NAMALWA (cell line): ENCODE data around the gene DPEP2.
"Not testable (repeated sequence)": the region's sequence is repeated elsewhere in the genome, so short reads cannot be mapped to it uniquely, and the experiment has no call there.

Experiments used
- DNase-seq: peaks from one replicate; pipeline ENCODE4 v3.0.0-alpha.2; 2015; ENCODE audit warnings: low spot score

DPEP2 gene

GRCh38 chr16:67953641-67954375 lies 45.5 kb downstream of the DPEP2 start:
- no peak for DNase-seq

DNA sequence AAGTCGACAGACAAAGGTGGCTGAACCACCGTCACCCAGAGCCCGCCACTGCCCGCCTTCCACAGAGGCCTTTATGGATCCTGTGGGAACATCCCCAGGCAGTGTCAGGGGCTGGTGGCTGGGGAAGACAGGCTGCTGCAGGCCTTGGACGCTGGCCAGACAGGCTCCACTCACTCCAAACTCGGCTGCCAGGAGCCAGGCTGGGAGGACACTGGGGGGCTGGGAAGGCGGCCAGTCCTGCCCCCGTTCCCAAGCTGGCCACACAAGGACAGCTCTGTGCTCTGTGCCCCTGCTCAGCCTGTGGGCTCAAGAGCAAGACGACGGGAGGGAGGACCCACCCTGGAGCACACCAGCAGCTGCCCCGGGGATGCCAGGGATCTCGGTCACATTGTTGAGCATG lies 47.8 kb downstream of the DPEP2 start:
- DNase-seq = no peak

GRCh38 chr16:67950335-67950843 lies 48.9 kb downstream of the DPEP2 start:
- DNase-seq = no peak

- no peak for DNase-seq
These were observed 49.6 kb downstream of the DPEP2 start for GRCh38 chr16:67949645-67950044.

DNA sequence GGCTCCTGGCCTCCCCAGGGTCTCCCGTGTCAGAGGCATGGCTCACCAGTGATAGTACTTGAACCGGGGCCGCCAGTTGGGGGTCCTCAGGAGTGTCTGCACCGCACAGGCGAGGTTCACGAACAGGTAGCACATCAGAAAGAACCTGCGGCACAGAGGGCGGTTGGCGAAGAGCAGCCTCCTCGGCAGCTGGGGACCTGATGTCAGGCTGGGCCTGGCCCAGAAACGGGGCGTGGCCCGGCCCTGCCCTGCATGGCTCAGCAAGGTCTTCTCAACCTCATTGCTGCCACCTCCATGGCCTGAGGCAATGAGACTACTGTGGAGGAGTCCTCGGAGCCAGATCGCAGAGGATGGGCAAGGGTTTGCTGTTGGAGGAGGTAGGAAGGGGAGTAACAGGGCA lies 51.3 kb downstream of the DPEP2 start:
- DNase-seq = no peak

- DNase-seq = no peak
These were observed 52.2 kb downstream of the DPEP2 start for GRCh38 chr16:67946966-67947558.

DNA sequence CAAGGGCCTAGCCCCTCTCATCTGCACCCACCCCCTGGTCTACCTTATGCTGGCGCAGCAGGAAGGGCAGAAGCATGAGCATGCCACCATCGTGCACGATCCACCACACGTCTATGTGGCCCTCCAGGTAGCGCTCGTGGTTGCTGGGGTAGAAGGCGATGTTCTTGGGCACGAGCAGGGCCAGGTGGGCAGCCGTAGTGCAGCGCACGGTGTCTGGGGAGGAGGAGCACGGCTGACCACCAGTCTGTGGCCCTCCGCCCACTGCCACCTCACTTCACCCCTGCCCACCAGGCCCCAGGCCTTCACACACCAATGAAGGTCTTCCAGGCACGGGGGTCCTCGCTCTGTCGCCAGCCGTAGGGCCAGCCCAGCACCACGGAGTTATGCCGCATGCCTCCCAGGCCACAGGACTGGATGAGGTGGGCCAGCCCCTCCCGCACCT lies 53.1 kb downstream of the DPEP2 start:
- no peak for DNase-seq

- no peak for DNase-seq
These were observed 53.8 kb downstream of the DPEP2 start for GRCh38 chr16:67945392-67945933.

- no peak for DNase-seq
These were observed 54.4 kb downstream of the DPEP2 start for GRCh38 chr16:67944690-67945391.

DNA sequence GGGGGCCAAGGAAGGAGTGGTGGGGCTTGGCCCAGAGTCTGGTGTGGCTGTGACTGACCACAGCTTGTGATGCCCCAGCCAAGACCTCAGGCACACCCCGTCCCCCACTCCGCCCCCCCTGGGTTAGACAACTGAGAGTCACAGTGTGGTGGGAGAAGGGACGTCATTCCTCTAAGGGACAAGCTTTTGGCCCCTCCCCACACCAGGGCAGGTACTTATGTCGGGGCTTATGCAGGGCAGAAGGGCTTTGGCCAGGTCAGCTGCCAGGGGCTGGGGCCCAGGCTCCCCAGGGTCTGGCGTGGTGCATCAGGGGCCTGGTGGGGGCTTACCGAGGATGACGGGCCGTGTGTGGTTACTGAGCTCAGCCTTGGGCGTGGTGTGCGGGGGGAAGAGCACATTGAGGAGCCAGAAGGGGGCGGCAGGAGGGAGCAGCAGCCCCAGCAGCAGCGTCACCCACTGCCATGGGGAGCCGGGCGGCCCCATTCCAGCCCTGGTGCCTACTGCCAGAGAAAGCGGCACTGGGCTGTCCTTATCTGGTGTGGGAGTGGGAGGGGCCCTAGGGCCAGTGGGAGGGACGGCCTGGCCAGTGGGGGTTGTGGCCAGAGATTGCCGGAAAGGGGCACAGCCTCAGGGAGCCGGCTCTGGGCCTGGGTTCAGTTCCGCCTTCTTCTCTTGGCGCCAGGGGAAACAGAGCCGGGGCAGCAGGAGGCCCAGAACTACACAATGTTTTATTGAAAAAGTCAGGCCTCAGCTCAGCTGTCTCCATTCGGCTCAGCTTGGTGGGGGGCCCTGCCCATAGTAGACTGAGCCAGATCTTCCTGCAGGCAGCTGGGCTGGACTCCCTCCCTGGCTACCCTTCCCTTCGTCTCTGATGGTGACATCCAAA lies 55.4 kb downstream of the DPEP2 start, which contains the start of gene LCAT:
LCAT (minus strand) TSS at position 502 of the 886 bp plus-strand sequence; CDS start at position 483, 19 bp downstream.
- DNase-seq = no peak

- DNase-seq = no peak
These were observed 56.0 kb downstream of the DPEP2 start for GRCh38 chr16:67943256-67943618.

DNA sequence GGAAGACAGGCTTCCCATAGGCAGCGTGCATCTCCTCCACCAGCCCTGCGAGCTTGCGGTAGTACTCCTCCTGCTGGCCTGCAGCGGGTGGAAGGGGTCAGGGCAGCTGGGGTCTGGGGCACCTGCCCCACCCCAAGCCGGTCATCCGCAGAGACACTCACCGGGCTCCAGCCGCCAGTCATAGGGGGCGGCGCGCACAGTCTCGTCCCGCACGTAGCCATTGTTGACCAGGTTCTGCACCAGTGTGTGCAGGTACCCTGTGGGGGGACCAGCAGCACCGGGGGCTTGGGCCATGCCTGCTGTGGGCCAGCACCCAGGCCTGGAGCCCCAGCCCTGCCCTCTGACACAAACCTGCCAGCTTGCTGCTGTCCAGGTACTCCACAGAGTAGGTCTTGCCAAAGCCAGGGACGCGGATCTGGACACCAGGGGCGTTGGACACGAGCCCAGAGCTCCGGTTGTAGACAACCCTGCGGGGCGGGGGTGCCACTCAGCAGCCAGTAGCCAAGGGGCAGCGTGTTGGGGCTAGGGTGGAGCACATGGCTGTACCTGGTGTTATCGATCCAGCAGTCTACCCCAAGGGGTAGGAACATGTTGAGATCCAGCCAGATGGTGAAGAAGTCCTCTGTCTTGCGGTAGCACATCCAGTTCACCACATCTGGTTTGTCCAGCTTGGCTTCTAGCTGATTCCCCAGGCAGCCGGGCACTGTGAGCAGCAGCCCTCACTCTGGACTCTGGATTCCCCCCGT lies 56.6 kb downstream of the DPEP2 start:
- no peak for DNase-seq

DNA sequence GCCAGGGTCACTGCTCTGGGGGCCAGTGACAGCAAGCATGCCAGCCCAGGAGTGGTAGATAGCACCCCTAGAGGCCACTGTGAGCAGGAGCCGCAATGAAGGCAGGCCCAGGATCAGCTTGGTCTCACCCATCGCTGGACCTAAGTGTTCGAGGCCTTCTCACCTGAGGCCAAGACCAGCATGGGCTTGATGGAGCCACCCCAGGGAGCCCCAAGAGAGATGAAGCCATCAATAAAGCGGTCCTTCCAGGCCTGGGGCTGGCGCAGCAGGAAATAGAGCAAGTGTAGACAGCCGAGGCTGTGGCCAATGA lies 57.1 kb downstream of the DPEP2 start:
- DNase-seq = peak; percentile 65

DNA sequence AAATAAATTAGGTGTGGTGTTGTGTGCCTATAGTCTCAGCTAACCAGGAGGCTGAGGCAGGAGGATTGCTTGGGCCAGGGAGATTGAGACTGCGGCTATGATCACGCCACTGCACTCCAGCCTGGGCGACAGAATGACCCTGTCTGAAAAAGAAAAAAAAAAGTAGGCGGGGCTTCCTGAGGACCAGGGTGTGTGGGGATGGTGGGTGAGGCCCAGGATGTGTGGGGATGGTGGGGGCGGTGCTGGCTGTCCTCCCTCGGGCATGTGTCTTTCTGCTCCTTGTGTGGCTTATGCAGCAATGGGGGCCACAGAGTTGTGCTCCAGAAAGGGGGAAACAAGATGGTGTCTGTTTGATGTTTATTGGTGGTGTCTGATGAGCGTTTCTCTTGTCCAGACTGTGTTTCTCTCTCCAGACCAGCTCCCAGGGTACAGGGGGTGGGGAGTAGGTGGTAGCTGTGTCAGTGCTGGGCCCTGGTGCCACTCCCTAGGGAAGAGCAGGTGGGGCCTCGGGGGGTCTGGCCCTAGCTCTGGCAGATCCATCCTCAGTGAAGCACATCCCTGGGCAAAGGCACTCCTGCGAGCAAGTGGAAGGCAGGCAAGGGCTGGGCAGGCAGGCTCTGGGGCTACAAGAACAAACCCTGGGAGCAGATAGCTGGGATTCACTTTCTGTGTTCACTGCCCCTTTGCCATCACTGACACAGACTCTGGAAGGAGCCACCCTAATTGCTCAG lies 57.6 kb downstream of the DPEP2 start:
- DNase-seq = no peak

- no peak for DNase-seq
These were observed 58.7 kb downstream of the DPEP2 start for GRCh38 chr16:67940446-67941089.

DNA sequence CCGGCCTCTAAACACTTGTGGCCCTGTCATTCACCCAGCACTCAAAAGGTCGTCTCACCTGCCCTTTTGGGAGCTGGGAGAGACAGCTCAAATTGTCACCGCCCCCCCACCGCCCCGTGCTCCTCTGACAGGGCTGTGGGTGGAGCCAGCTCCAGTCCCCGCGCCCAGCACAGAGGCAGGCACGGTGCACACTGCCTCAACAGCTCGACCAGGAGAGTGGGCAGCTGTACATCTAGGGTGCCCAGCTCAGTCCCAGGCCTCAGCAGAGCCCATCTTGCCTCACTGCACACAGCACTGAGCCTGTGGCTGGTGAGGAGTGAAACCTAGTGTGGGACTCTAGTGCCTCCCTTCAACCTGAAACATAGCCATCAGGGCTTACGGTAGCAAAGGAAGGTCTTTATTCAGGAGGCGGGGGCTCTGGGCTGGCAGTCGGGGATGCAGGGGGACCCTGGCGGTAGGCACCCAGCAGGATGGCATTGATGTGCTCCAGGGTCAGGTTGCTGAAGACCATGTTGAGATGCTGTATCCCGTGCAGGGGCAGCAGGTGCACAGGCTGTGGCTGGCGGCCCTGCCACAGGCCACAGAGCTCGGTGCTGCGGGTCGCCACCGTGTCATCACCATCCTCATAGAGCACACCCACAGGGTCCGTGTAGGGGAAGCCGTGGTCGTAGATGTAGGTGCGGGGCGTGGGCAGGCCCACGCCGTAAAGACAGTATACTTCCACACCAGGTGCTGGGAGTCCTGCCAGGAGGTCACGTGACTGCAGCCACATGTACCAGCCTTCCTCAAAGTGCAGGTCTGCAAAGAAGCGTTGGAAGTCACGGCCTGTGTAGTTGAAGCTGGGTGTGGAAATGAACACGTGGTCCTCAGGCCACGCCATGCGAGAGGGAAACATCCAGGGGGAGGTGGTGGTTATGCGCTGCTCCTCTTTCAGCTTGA lies 59.5 kb downstream of the DPEP2 start:
- no peak for DNase-seq

- not testable (repeated sequence) for DNase-seq
These were observed 61.6 kb downstream of the DPEP2 start for GRCh38 chr16:67937713-67938112.
